Tibial nerve (tissue), 4 donors: ENCODE results near the gene AFAP1L2. TPM values are rescaled to one million over a fixed set of nuclear protein-coding genes. Genes with fewer than 3 reads are reported as not detected.
"Not testable (repeated sequence)": the region's sequence is repeated elsewhere in the genome, so short reads cannot be mapped to it uniquely, and the experiment has no call there.

Experiments
- DNase-seq, 2 donors: peaks; one replicate each; pipeline ENCODE4 v3.0.0-alpha.2; 2019; ENCODE audit warnings: low spot score in 2 of 2
- H3K27ac ChIP-seq, 4 donors: fragments of 200-600 bp; sonication (generic) in 3 of 4; one replicate each; pipeline ENCODE4 v1.5.1; 2017 to 2019; ENCODE audit warnings: mild to moderate bottlenecking in 1 of 4
- H3K27me3 ChIP-seq, 2 donors: fragments of 200-600 bp; sonication (generic) in 1 of 2; one replicate each; pipeline versions ENCODE4 v1.5.1 to v1.6.0; 2017 to 2019
- H3K36me3 ChIP-seq, 3 donors: fragments of 200-600 bp; sonication (generic); one replicate each; pipeline ENCODE4 v1.5.1; 2018 to 2019
- H3K4me1 ChIP-seq, 4 donors: fragments of 200-600 bp; sonication (generic) in 3 of 4; one replicate each; pipeline ENCODE4 v1.5.1; 2017 to 2019
- H3K4me3 ChIP-seq, 4 donors: fragments of 200-600 bp; sonication (generic) in 3 of 4; one replicate each; pipeline ENCODE4 v1.5.1; 2017 to 2019; ENCODE audit warnings: mild to moderate bottlenecking in 1 of 4, moderate library complexity in 1 of 4
- H3K9me3 ChIP-seq, 4 donors: fragments of 200-600 bp; sonication (generic) in 3 of 4; one replicate each; pipeline ENCODE4 v1.5.1; 2017 to 2019
- CTCF ChIP-seq, 5 experiments: fragments of 200-600 bp in 3 of 5; fragments of 450-650 bp in 2 of 5; sonication (generic) in 3 of 5; IDR thresholded peaks; one replicate each; pipeline ENCODE4 v1.5.1; 2016 to 2019; ENCODE audit warnings: antibody characterized with exemption in 5 of 5, mild to moderate bottlenecking in 3 of 5, moderate library complexity in 2 of 5
- EP300 ChIP-seq, 2 donors: sonication (generic); formaldehyde crosslinking; IDR thresholded peaks; one replicate each; pipeline ENCODE4 v1.6.1; 2017; ENCODE audit warnings: antibody characterized with exemption in 2 of 2, mild to moderate bottlenecking in 1 of 2
- POLR2A ChIP-seq, 2 donors: fragments of 450-650 bp; IDR thresholded peaks; one replicate each; pipeline ENCODE4 v1.6.1; 2017; ENCODE audit warnings: antibody characterized with exemption in 2 of 2, mild to moderate bottlenecking in 2 of 2, moderate library complexity in 2 of 2
- WGBS, 2 donors: methylation state at CpG; one replicate each; pipeline ENCODE4 v1.1.5; 2018; 5-methylcytosine and 5-hydroxymethylcytosine counted together
- total RNA-seq, 4 donors: library from RNA; depleted of rRNA; stranded (reverse); fragments of >200 nt; gene quantifications; one replicate each; pipeline ENCODE4 v1.1.0, GENCODE V29; 2016

The AFAP1L2 gene
- total RNA-seq, 4 donors from 2014 or later: 96.3 to 176 (median 127) TPM

GRCh38 chr10:114350751-114351150 lies 53.6 kb downstream of the AFAP1L2 start:
- TF ChIP-seq EP300 (IDR thresholded peaks at IDR 0.05) (no peak), CTCF (IDR thresholded peaks at IDR 0.05) (no peak), POLR2A (IDR thresholded peaks at IDR 0.05) (no peak)
- DNase-seq: no peak
- no peaks in the 10 kb centered on the region for H3K36me3 ChIP-seq
- peak overlapping the region; percentile 19 to 93 (median 70) for H3K27ac ChIP-seq
- H3K27me3 ChIP-seq: no peaks in the 10 kb centered on the region
- no peak overlapping the region for H3K4me3 ChIP-seq
- WGBS, 2 donors: 38 to 48% methylated on average over 9 to 11 of the region's 11 CpGs
- peaks cover 0 to 100% (median 59%) of the 10 kb centered on the region in 4 donors for H3K4me1 ChIP-seq
- H3K9me3 ChIP-seq: no peaks in the 10 kb centered on the region

- H3K27me3 ChIP-seq: no peaks in the 10 kb centered on the region
- WGBS, 2 donors: 29 to 34% methylated on average over 6 of the region's 6 CpGs
- H3K4me1 ChIP-seq: peaks cover 0 to 100% (median 65%) of the 10 kb centered on the region in 4 donors
- H3K36me3 ChIP-seq: no peaks in the 10 kb centered on the region
- TF ChIP-seq CTCF (IDR thresholded peaks at IDR 0.05): no peak
- no peak for TF ChIP-seq POLR2A (IDR thresholded peaks at IDR 0.05)
- TF ChIP-seq EP300 (IDR thresholded peaks at IDR 0.05): no peak
- H3K27ac ChIP-seq: peak overlapping the region; percentile 19 to 93 (median 70)
- no peak overlapping the region for H3K4me3 ChIP-seq
- H3K9me3 ChIP-seq: no peaks in the 10 kb centered on the region
- no peak for DNase-seq
These were observed 54.6 kb downstream of the AFAP1L2 start for GRCh38 chr10:114349522-114350215.

GRCh38 chr10:114349071-114349470 lies 55.2 kb downstream of the AFAP1L2 start:
- Histone ChIP-seq H3K4me1 (peaks cover 0 to 100% (median 69%) of the 10 kb centered on the region in 4 donors), H3K27ac (peak overlapping the region in 3 of 4 donors; percentile 64 to 93 (median 77))
- not testable (repeated sequence) for DNase-seq

GRCh38 chr10:114347791-114348190 lies 56.5 kb downstream of the AFAP1L2 start:
- Histone ChIP-seq H3K9me3 (no peaks in the 10 kb centered on the region), H3K27ac (peak overlapping the region in 3 of 4 donors; percentile 52 to 93 (median 77)), H3K4me1 (peaks cover 0 to 100% (median 70%) of the 10 kb centered on the region in 4 donors), H3K27me3 (no peaks in the 10 kb centered on the region), H3K36me3 (no peaks in the 10 kb centered on the region), H3K4me3 (no peak overlapping the region)
- WGBS, 2 donors: 75 to 90% methylated on average over 2 of the region's 2 CpGs
- TF ChIP-seq EP300 (IDR thresholded peaks at IDR 0.05) (no peak), CTCF (IDR thresholded peaks at IDR 0.05) (no peak), POLR2A (IDR thresholded peaks at IDR 0.05) (no peak)
- no peak for DNase-seq

More at GRCh38 chr10:114349071-114349470, 55.2 kb downstream of the AFAP1L2 start:
- H3K27me3 ChIP-seq, H3K36me3 ChIP-seq, H3K9me3 ChIP-seq, H3K4me3 ChIP-seq: not testable (repeated sequence)
- 76 to 80% methylated on average over 7 of the region's 7 CpGs for WGBS, 2 donors

- Histone ChIP-seq H3K36me3 (no peaks in the 10 kb centered on the region), H3K4me1 (peaks cover 0 to 100% (median 74%) of the 10 kb centered on the region in 4 donors)
- 28 to 37% methylated on average over 3 of the region's 3 CpGs for WGBS, 2 donors
These were observed 57.1 kb downstream of the AFAP1L2 start for GRCh38 chr10:114347241-114347640.

More at GRCh38 chr10:114347241-114347640, 57.1 kb downstream of the AFAP1L2 start:
- Histone ChIP-seq H3K27ac (peak overlapping the region; percentile 36 to 93 (median 64)), H3K4me3 (no peak overlapping the region), H3K9me3 (no peaks in the 10 kb centered on the region), H3K27me3 (no peaks in the 10 kb centered on the region)
- no peak for DNase-seq
- TF ChIP-seq EP300 (IDR thresholded peaks at IDR 0.05): no peak
- TF ChIP-seq POLR2A (IDR thresholded peaks at IDR 0.05): no peak
- no peak for TF ChIP-seq CTCF (IDR thresholded peaks at IDR 0.05)
